Smooth muscle cell (in vitro differentiated cells): ENCODE measurements around the gene KIF5C. TPM values are rescaled to one million over a fixed set of nuclear protein-coding genes. Genes with fewer than 3 reads are reported as not detected.

Experiments used
- DNase-seq: peaks from one replicate; lab custom pipeline; 2025; ENCODE audit not compliant: unreplicated experiment; lab: John Stamatoyannopoulos, UW
- H2AFZ ChIP-seq: fragments of 200-600 bp; sonication (generic); 2 replicates; pipeline ENCODE4 v1.6.0; 2016; ENCODE audit warnings: antibody characterized with exemption, low read depth, mild to moderate bottlenecking
- H3F3A ChIP-seq: fragments of 200-600 bp; sonication (generic); 2 replicates; pipeline ENCODE4 v1.6.0; 2017; ENCODE audit warnings: antibody characterized with exemption, low read depth
- H3K27ac ChIP-seq: fragments of 200-600 bp; sonication (generic); 2 replicates; pipeline ENCODE4 v1.5.1; 2016; ENCODE audit warnings: low read depth, mild to moderate bottlenecking
- H3K27me3 ChIP-seq: fragments of 200-600 bp; sonication (generic); 2 replicates; pipeline ENCODE4 v1.6.1; 2016; ENCODE audit warnings: low read depth, mild to moderate bottlenecking
- H3K36me3 ChIP-seq: fragments of 200-600 bp; sonication (generic); 2 replicates; pipeline ENCODE4 v1.5.1; 2016; ENCODE audit warnings: low read depth
- H3K4me1 ChIP-seq: fragments of 200-600 bp; sonication (generic); 2 replicates; pipeline ENCODE4 v1.5.1; 2016; ENCODE audit warnings: low read depth
- H3K4me2 ChIP-seq: fragments of 200-600 bp; sonication (generic); 2 replicates; pipeline ENCODE4 v1.6.0; 2016; ENCODE audit warnings: mild to moderate bottlenecking
- H3K4me3 ChIP-seq: fragments of 200-600 bp; sonication (generic); 2 replicates; pipeline ENCODE4 v1.5.1; 2016; ENCODE audit warnings: mild to moderate bottlenecking
- H3K79me2 ChIP-seq: fragments of 200-600 bp; sonication (generic); 2 replicates; pipeline ENCODE4 v1.6.0; 2016; ENCODE audit warnings: low read depth, mild to moderate bottlenecking
- H3K9ac ChIP-seq: fragments of 200-600 bp; sonication (generic); 2 replicates; pipeline ENCODE4 v1.6.0; 2016; ENCODE audit warnings: low read depth
- H3K9me3 ChIP-seq: fragments of 200-600 bp; sonication (generic); replicated peaks from 2 replicates; pipeline ENCODE4 v1.5.1; 2016; ENCODE audit warnings: low read depth
- H4K20me1 ChIP-seq: fragments of 200-600 bp; sonication (generic); 2 replicates; pipeline ENCODE4 v1.6.0; 2016; ENCODE audit warnings: low read depth
- CTCF ChIP-seq: fragments of 200-600 bp; sonication (generic); IDR thresholded peaks from 2 replicates; pipeline ENCODE4 v1.5.1; 2017; ENCODE audit warnings: borderline replicate concordance, mild to moderate bottlenecking, antibody characterized with exemption; ENCODE audit not compliant: insufficient read depth, poor library complexity, severe bottlenecking
- WGBS: methylation state at CpG from one replicate; pipeline ENCODE4 v1.1.7; 2016; ENCODE audit warnings: low lambda C conversion rate; 5-methylcytosine and 5-hydroxymethylcytosine counted together
- polyA plus RNA-seq: library from polyadenylated mRNA; unstranded; fragments of >200 nt; fragmentation: Nextera tagmentation; extraction: Ambion mirVana; gene quantifications from 2 replicates; pipeline ENCODE4 v1.2.1, GENCODE V29; 2016
- total RNA-seq: library from RNA; depleted of rRNA; stranded (reverse); fragments of >200 nt; gene quantifications from 2 replicates; pipeline ENCODE4 v1.2.3, GENCODE V29; 2014

The KIF5C gene
- total and polyA plus RNA-seq, 2 experiments from 2014 or later = 0.09 to 1.4 TPM

- no peaks in the 10 kb centered on the region for H4K20me1 ChIP-seq
- no peak for TF ChIP-seq CTCF
- H3K9ac ChIP-seq = no peak overlapping the region
- H3K79me2 ChIP-seq = no peaks in the 10 kb centered on the region
- H3K4me1 ChIP-seq = no peaks in the 10 kb centered on the region
- no peaks in the 10 kb centered on the region for H3F3A ChIP-seq
- H3K4me3 ChIP-seq = no peak overlapping the region
- H3K36me3 ChIP-seq = no peaks in the 10 kb centered on the region
- DNase-seq = no peak
- H2AFZ ChIP-seq = no peak overlapping the region
- H3K27me3 ChIP-seq = no peaks in the 10 kb centered on the region
- H3K27ac ChIP-seq = no peak overlapping the region
- H3K4me2 ChIP-seq = no peak overlapping the region
- H3K9me3 ChIP-seq = no peaks in the 10 kb centered on the region
- WGBS = 99% methylated on average over 5 of the region's 5 CpGs
These were observed 77.6 kb downstream of the KIF5C start for GRCh38 chr2:148952621-148953020.

- no peak for TF ChIP-seq CTCF
- H2AFZ ChIP-seq = no peak overlapping the region
- H3K9me3 ChIP-seq = no peaks in the 10 kb centered on the region
- H3K27ac ChIP-seq = no peak overlapping the region
- H4K20me1 ChIP-seq = no peaks in the 10 kb centered on the region
- H3F3A ChIP-seq = no peaks in the 10 kb centered on the region
- H3K27me3 ChIP-seq = no peaks in the 10 kb centered on the region
- no peak overlapping the region for H3K4me2 ChIP-seq
- no peaks in the 10 kb centered on the region for H3K79me2 ChIP-seq
- DNase-seq = no peak
- no peaks in the 10 kb centered on the region for H3K36me3 ChIP-seq
- no peak overlapping the region for H3K9ac ChIP-seq
- H3K4me3 ChIP-seq = no peak overlapping the region
- no peaks in the 10 kb centered on the region for H3K4me1 ChIP-seq
- WGBS = 93% methylated on average over 6 of the region's 6 CpGs
These were observed 78.4 kb downstream of the KIF5C start for GRCh38 chr2:148953426-148953825.

DNA sequence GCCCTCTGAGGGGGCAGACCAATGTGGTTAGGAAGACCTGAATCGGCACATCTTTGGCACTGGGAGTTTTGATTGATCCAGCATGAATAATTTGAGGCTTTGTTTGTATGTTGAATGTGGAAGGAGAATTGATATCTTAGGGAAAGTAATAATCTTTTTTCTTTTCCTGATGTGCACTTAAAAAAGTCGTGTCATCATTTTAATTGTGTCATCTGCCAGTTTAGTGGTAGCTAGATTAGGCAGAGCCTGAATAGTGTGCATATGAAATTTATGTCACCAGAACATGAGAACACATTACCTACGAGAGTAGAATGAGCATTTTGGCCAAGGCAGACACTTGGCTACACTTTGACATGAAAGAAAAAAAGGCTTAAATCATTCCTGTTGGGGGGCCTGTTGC is 79.5 kb downstream of the KIF5C start:
- H3K27ac ChIP-seq = no peak overlapping the region
- no peak for DNase-seq
- H3K79me2 ChIP-seq = no peaks in the 10 kb centered on the region
- TF ChIP-seq CTCF = no peak
- H3F3A ChIP-seq = no peaks in the 10 kb centered on the region
- H3K4me1 ChIP-seq = no peaks in the 10 kb centered on the region
- H4K20me1 ChIP-seq = no peaks in the 10 kb centered on the region
- 79% methylated on average over 3 of the region's 3 CpGs for WGBS
- no peak overlapping the region for H3K9ac ChIP-seq
- no peaks in the 10 kb centered on the region for H3K27me3 ChIP-seq
- H3K36me3 ChIP-seq = no peaks in the 10 kb centered on the region
- no peak overlapping the region for H3K4me2 ChIP-seq
- no peak overlapping the region for H3K4me3 ChIP-seq
- no peak overlapping the region for H2AFZ ChIP-seq
- H3K9me3 ChIP-seq = no peaks in the 10 kb centered on the region

DNA sequence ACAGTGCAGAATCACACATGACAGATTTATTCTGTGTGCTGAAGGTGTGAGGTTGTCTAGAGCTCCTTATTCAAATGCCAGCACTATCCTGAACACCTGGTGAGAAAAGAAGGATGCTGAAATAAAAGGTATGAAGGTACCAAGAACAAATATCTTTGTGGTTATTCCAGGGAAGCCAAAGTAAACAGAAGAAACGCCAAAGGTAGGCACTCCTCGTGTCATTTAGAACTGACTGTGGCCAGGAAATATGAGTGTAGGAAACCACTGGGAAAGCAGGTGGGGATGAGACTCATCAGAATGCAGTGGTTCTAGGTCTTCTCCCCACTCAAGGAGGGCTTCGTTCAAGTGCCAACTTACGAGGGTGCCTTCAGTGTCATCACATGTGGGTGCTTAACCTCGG is 80.8 kb downstream of the KIF5C start:
- no peaks in the 10 kb centered on the region for H3K4me1 ChIP-seq
- no peaks in the 10 kb centered on the region for H3K36me3 ChIP-seq
- TF ChIP-seq CTCF = no peak
- H3K4me2 ChIP-seq = no peak overlapping the region
- no peak overlapping the region for H2AFZ ChIP-seq
- no peaks in the 10 kb centered on the region for H4K20me1 ChIP-seq
- no peak overlapping the region for H3K9ac ChIP-seq
- no peaks in the 10 kb centered on the region for H3K9me3 ChIP-seq
- H3F3A ChIP-seq = no peaks in the 10 kb centered on the region
- no peak overlapping the region for H3K4me3 ChIP-seq
- H3K79me2 ChIP-seq = no peaks in the 10 kb centered on the region
- H3K27me3 ChIP-seq = no peaks in the 10 kb centered on the region
- no peak overlapping the region for H3K27ac ChIP-seq
- DNase-seq = no peak
- 93% methylated on average over 5 of the region's 5 CpGs for WGBS
